ENCODE measurements around the gene NFIX.
"Not testable (repeated sequence)": the region's sequence is repeated elsewhere in the genome, so short reads cannot be mapped to it uniquely, and the experiment has no call there.

Gene NFIX

GRCh38 chr19:12949363-12950283 is 45.7 kb upstream of the NFIX start:
- no peak for TF ChIP-seq ZFX (IDR thresholded peaks at IDR 0.05)
- no peak for TF ChIP-seq CTCF (conservative IDR thresholded peaks at IDR 0.05)
- no peak overlapping the region for H3K27ac ChIP-seq

- not testable (repeated sequence) for H3K27ac ChIP-seq
These were observed 43.2 kb upstream of the NFIX start for GRCh38 chr19:12952050-12952449.

- no peak overlapping the region for H3K27ac ChIP-seq
- TF ChIP-seq CTCF (conservative IDR thresholded peaks at IDR 0.05) (no peak), ZFX (IDR thresholded peaks at IDR 0.05) (no peak)
These were observed 42.7 kb upstream of the NFIX start for GRCh38 chr19:12952488-12953137.

- no peak for TF ChIP-seq CTCF (conservative IDR thresholded peaks at IDR 0.05)
- no peak for TF ChIP-seq ZFX (IDR thresholded peaks at IDR 0.05)
- no peak overlapping the region for H3K27ac ChIP-seq
These were observed 42.0 kb upstream of the NFIX start for GRCh38 chr19:12953138-12953798.

GRCh38 chr19:12953799-12954611 is 41.3 kb upstream of the NFIX start:
- H3K27ac ChIP-seq, result no peak overlapping the region
- no peak for TF ChIP-seq CTCF (conservative IDR thresholded peaks at IDR 0.05)
- TF ChIP-seq ZFX (IDR thresholded peaks at IDR 0.05), result no peak

GRCh38 chr19:12954612-12954962 is 40.7 kb upstream of the NFIX start:
- TF ChIP-seq ZFX (IDR thresholded peaks at IDR 0.05), result no peak
- no peak for TF ChIP-seq CTCF (conservative IDR thresholded peaks at IDR 0.05)
- no peak overlapping the region for H3K27ac ChIP-seq

- H3K27ac ChIP-seq, result peak overlapping the region; percentile 96
These were observed 39.7 kb upstream of the NFIX start for GRCh38 chr19:12955575-12955974.

- H3K27ac ChIP-seq, result peak overlapping the region; percentile 96
- TF ChIP-seq ZFX (IDR thresholded peaks at IDR 0.05) (no peak), CTCF (conservative IDR thresholded peaks at IDR 0.05) (no peak)
These were observed 39.3 kb upstream of the NFIX start for GRCh38 chr19:12955996-12956395.

All from C4-2B (cell line).